ENCODE data around the gene MRPS33. TPM values are rescaled to one million over a fixed set of nuclear protein-coding genes. Genes with fewer than 3 reads are reported as not detected.

MRPS33 gene
- total RNA-seq (10 to 100 TPM; 17.3 to 38.5 TPM), polyA plus RNA-seq (10 to 100 TPM; 47.3 to 73.6 TPM)
- long read RNA-seq, donor 1, full-length matches to known transcripts = 45 of 57 reads
- long read RNA-seq, donor 1, partial matches to known transcripts = 12 of 57 reads
- long read RNA-seq, donor 1, other reads (novel, unspliced or antisense) = 0 of 57 reads
- long read RNA-seq, donor 2, full-length matches to known transcripts = 16 of 21 reads
- long read RNA-seq, donor 2, partial matches to known transcripts = 5 of 21 reads
- long read RNA-seq, donor 2, other reads (novel, unspliced or antisense) = 0 of 21 reads
- long read RNA-seq, donor 3, full-length matches to known transcripts = 30 of 36 reads
- long read RNA-seq, donor 3, partial matches to known transcripts = 6 of 36 reads
- long read RNA-seq, donor 3, other reads (novel, unspliced or antisense) = 0 of 36 reads
- long read RNA-seq, donor 4, full-length matches to known transcripts = 23 of 30 reads
- long read RNA-seq, donor 4, partial matches to known transcripts = 7 of 30 reads
- long read RNA-seq, donor 4, other reads (novel, unspliced or antisense) = 0 of 30 reads
- long read RNA-seq, donor 5, full-length matches to known transcripts = 42 of 61 reads
- long read RNA-seq, donor 5, partial matches to known transcripts = 19 of 61 reads
- long read RNA-seq, donor 5, other reads (novel, unspliced or antisense) = 0 of 61 reads

DNA sequence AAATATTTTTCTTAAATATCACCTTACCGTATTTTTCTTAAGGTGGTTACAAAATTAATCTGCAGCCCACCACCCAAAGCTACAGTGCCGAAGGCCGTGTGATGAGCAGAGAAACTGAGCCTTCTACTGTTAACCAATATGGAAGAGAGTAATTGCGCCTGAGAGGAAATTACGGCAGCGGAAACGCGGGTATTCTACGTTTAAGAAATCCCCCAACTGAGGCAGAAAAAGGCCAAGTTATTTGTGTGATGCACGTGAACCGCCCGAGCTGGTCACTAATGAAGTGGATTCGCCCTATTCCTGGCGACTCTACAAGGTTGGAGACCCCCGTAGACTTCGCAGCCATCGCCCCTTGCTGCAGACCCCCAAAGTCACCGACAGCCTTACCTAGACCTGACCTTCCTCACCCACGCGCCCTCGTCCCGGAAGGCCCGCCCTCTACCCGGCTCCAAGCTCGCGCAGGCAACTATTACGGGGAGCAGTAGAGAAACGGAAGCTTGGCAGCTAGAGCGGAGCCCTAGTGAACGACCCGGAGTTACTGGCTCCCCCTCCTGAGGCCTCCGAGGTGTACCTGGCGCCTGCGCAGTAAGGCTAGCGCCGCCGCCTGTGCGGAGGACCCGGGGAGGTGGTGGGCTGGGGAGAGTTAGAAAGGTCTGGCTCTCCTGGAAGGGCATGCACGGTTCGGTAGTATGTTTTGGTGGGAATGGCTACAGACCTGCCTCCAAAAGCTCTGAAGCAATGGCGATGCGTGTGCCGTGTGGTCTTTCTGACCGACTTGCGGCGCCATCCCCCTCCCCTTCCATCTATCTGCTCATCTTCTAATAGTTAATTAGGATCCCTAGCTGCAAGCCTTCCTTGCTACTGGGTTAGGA is at the start of gene MRPS33:
Gene MRPS33 (minus strand): TSS at position 429 of the 872 bp plus-strand sequence. CDS start 4,319 bp downstream, outside the sequence.
- TF ChIP-seq CTCF (IDR thresholded peaks at IDR 0.05; ENCODE audit: control extremely low read depth, extremely low read depth) = peak; percentile 36
- Histone ChIP-seq H3K9me3 (ENCODE audit: control insufficient read depth in 4 of 4, insufficient read depth in 3 of 4, low read length in 3 of 4) (peaks cover 0 to 5% (median 0%) of the 10 kb centered on the region in 4 donors), H3K27me3 (ENCODE audit: control insufficient read depth in 3 of 3, insufficient read depth in 3 of 3, low read length in 2 of 3) (no peaks in the 10 kb centered on the region), H3K4me1 (ENCODE audit: control insufficient read depth in 5 of 5, insufficient read depth in 5 of 5, low read length in 5 of 5) (peaks cover 2 to 6% (median 5%) of the 10 kb centered on the region in 5 donors), H3K9ac (ENCODE audit: insufficient read depth in 1 of 2, low read length in 2 of 2) (peak within 1 kb of the TSS; percentile 86 to 89), H3K4me3 (peak within 1 kb of the TSS; percentile 57), H3K27ac (ENCODE audit: low read depth in 1 of 2, low read length in 1 of 2) (peak within 1 kb of the TSS; percentile 84 to 90), H3K36me3 (ENCODE audit: control insufficient read depth in 4 of 4, insufficient read depth in 4 of 4, low read length in 4 of 4) (peaks cover 0 to 2% (median 0%) of the 10 kb centered on the region in 4 donors)
- peak; percentile 100 for ATAC-seq (ENCODE audit: insufficient read depth, low FRiP score)
- DNase-seq = peak; percentile 96 to 99 (median 98)
- WGBS, 2 donors = 1% methylated on average over 47 of the region's 47 CpGs

DNA sequence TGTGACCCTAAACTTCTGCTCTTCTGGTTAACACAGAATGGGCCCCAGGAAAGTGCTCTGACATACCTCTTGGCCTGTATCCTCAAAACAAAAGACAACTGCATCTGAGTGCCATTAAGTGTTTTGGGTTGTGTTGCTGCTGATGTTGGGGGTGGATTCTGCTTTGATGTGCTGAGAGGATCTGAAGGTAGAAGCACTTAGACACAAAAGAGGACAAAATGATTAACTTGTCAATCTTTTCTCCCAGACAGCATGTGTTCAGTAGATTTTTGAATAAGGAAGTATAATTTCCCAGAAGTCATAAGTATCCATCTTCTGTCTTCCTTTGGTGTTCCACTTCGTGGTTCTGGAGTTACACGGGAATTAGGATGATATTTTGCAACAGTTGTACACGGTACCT is 43.0 kb upstream of the MRPS33 start:
- no peaks in the 10 kb centered on the region for H3K36me3 ChIP-seq (ENCODE audit: control insufficient read depth in 4 of 4, insufficient read depth in 4 of 4, low read length in 4 of 4)
- 83 to 88% methylated on average over 3 of the region's 3 CpGs for WGBS, 2 donors
- ATAC-seq (ENCODE audit: insufficient read depth, low FRiP score) (no peak), DNase-seq (no peak)
- H3K9me3 ChIP-seq (ENCODE audit: control insufficient read depth in 4 of 4, insufficient read depth in 3 of 4, low read length in 3 of 4) = peaks cover 0 to 5% (median 0%) of the 10 kb centered on the region in 4 donors
- no peaks in the 10 kb centered on the region for H3K27me3 ChIP-seq (ENCODE audit: control insufficient read depth in 3 of 3, insufficient read depth in 3 of 3, low read length in 2 of 3)
- H3K9ac ChIP-seq (ENCODE audit: insufficient read depth in 1 of 2, low read length in 2 of 2) = no peak overlapping the region
- TF ChIP-seq CTCF (IDR thresholded peaks at IDR 0.05; ENCODE audit: control extremely low read depth, extremely low read depth) = no peak
- no peak overlapping the region for H3K27ac ChIP-seq (ENCODE audit: low read depth in 1 of 2, low read length in 1 of 2)
- no peaks in the 10 kb centered on the region for H3K4me1 ChIP-seq (ENCODE audit: control insufficient read depth in 5 of 5, insufficient read depth in 5 of 5, low read length in 5 of 5)
- H3K4me3 ChIP-seq = no peak overlapping the region

DNA sequence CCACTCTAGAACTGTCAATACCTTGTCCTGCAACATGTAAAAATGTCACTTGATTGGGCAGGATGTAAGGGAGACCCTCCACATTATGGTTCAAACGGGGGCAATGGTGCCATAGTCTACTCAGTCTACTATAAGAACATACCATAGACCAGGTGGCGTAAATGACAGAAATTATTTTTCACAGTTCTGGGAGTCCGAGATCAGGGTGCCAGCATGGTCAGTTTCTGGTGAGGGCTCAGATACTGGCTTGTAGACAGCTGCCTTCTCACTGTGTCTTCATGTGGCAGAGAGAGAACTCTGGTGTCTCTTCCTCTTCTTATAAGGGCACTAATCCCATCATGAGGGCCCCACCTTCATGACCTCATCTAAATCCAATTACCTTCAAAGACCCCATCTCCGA is 40.4 kb upstream of the MRPS33 start:
- DNase-seq (no peak), ATAC-seq (ENCODE audit: insufficient read depth, low FRiP score) (no peak)
- no peak overlapping the region for H3K27ac ChIP-seq (ENCODE audit: low read depth in 1 of 2, low read length in 1 of 2)
- peaks cover 0 to 5% (median 0%) of the 10 kb centered on the region in 4 donors for H3K9me3 ChIP-seq (ENCODE audit: control insufficient read depth in 4 of 4, insufficient read depth in 3 of 4, low read length in 3 of 4)
- WGBS, 2 donors = 92 to 93% methylated on average over 4 of the region's 4 CpGs
- no peak for TF ChIP-seq CTCF (IDR thresholded peaks at IDR 0.05; ENCODE audit: control extremely low read depth, extremely low read depth)
- no peak overlapping the region for H3K9ac ChIP-seq (ENCODE audit: insufficient read depth in 1 of 2, low read length in 2 of 2)
- no peaks in the 10 kb centered on the region for H3K4me1 ChIP-seq (ENCODE audit: control insufficient read depth in 5 of 5, insufficient read depth in 5 of 5, low read length in 5 of 5)
- no peak overlapping the region for H3K4me3 ChIP-seq
- H3K36me3 ChIP-seq (ENCODE audit: control insufficient read depth in 4 of 4, insufficient read depth in 4 of 4, low read length in 4 of 4) = no peaks in the 10 kb centered on the region
- H3K27me3 ChIP-seq (ENCODE audit: control insufficient read depth in 3 of 3, insufficient read depth in 3 of 3, low read length in 2 of 3) = no peaks in the 10 kb centered on the region

All from lung (tissue), 16 donors.